IPS DF 4.7 (cell line): ENCODE measurements around the gene BCL10.
A peak's percentile ranks its signal among the peaks of the same experiment; 100 is the strongest.

ENCODE experiments used
- DNase-seq: peaks from one replicate; pipeline ENCODE4 v3.0.0-alpha.2; 2013; ENCODE audit warnings: low spot score; ENCODE audit errors: extremely low read depth

The BCL10 gene

DNA sequence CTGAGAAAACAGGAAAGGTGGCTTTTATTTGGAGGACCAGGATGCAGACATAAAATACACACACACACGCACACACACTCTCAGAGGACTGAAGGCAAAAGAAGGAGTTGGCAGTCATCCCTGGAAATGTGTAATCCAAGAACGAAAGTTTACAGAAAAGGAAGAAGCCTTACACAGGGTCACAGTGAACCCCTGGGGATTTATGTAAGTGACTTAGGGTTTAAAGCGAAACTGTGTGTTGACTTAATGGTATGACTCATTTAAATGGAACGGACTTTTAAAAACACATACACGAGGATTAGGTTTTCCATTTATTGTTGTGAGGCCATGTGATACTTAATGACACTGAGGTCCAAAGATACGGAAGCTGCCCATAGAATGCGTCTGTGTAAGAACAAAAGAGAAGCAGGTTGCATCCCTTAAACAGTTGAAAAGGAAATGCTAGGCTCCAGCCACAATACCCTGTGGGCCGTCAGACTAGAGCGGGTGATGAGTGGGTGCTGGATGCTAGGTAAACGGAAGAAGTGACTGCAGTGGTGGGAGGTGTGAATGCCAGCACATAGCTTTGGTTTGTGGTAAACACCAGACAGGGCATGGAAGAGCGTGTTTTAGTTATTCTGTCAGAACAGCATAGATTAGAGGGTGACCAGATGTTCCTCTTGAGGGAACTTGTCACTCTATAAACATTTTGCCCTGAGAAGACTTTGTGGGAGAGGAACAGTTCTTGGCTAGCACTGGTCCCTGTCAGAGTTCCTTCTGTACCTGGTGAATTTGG, 21.6 kb upstream of the BCL10 start:
- no peak for DNase-seq

DNA sequence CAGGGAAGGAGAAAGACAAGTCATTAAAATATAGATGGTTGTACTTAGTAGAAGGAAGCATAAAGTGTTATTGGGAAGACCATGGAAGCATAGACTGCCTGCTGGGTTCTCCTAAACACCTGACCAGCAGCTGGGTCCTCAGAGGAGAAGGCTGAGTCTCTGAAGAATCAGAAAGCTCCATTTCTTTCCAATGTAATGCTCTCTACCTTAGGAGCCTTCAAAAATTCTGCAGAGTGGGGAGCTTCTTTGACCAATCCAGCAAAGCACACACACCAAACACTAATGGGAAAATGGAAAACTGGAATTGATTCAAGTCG, 21.1 kb upstream of the BCL10 start:
- no peak for DNase-seq

DNA sequence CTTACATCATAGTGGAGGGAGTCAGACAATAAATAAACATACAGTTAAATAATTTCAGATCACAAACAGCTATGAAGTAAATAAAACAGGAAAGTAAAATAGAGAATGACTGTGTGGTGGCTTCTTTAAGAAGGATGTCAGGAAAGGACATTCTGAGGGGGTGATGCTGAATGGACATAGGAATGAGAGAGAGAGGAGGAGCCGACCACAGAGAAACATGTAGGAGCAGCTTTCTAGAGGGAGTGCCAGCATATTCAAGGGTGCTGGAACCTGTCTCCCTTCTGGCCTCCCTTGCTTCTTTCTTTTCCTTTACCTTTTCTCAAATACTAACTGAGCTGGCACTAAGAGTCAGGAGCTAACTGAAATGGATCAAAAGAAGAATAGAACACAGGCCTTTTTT, 20.5 kb upstream of the BCL10 start:
- DNase-seq = no peak

DNA sequence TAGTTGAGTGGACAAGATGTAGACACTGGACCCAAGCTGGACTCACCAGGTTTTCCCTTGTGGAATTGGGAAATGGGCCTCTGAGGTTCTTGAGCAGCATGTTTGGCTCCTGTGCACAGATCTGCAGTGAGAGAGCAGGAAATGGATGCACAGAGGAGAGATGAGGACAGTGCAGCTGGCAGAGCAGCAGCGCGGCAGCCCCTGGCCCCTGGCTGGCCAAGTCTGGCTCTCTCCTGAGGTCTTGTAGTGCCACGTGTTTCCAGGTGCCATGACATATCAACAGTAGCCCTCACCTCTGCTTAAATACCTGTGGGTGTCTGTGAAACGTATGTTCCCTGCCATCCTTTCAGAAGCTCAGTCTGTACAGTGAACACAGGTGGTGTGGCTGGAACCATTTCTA, 19.2 kb upstream of the BCL10 start:
- DNase-seq = no peak

- DNase-seq = no peak
These were observed 18.6 kb upstream of the BCL10 start for GRCh38 chr1:85295006-85295431.

GRCh38 chr1:85290826-85291225, 14.4 kb upstream of the BCL10 start:
- DNase-seq = no peak

- DNase-seq = no peak
These were observed 13.5 kb upstream of the BCL10 start for GRCh38 chr1:85289848-85290335.

- DNase-seq = no peak
These were observed 12.9 kb upstream of the BCL10 start for GRCh38 chr1:85289207-85289847.

DNA sequence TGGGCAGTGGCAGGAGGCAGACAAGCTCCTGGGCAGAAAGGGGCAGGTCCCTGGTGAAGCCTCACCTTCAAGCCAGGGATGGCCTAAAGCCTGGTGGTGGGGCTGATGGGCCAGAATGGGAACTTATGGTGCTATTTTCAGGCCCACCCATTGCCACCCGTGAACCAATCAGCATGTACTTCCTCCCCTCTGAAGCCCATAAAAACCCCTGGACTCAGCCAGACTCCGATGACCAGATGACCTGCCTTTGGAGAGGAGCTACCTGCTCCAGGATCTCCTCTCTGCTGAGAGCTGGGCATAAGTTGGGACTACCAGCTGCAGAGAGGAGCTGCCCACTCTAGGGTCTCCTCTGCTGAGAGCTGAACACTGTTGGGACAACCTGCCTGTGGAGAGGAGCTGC, 7.8 kb upstream of the BCL10 start:
- no peak for DNase-seq

GRCh38 chr1:85283475-85284199, 7.2 kb upstream of the BCL10 start:
- DNase-seq = no peak

- peak; percentile 49 for DNase-seq
These were observed 6.0 kb upstream of the BCL10 start for GRCh38 chr1:85282424-85282823.

DNA sequence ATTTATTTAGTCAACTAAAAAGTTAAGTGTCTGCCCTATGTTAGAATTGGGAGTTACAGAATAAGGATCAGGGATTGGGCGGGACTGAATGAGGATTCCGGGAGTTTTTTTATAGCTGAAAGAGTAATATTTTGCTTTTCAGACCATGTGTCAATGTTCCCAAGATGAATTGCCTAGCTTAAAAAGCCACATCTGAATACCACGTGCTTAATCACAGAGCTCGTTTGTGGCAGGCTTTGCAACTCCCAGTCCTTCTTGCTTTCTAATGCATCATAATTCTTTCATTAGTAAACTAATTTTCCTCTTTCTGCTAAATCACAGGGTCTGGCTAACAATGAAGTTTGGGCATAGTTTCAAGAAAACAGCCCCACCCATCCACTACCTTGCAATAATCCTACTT, 4.2 kb upstream of the BCL10 start:
- DNase-seq = no peak

DNA sequence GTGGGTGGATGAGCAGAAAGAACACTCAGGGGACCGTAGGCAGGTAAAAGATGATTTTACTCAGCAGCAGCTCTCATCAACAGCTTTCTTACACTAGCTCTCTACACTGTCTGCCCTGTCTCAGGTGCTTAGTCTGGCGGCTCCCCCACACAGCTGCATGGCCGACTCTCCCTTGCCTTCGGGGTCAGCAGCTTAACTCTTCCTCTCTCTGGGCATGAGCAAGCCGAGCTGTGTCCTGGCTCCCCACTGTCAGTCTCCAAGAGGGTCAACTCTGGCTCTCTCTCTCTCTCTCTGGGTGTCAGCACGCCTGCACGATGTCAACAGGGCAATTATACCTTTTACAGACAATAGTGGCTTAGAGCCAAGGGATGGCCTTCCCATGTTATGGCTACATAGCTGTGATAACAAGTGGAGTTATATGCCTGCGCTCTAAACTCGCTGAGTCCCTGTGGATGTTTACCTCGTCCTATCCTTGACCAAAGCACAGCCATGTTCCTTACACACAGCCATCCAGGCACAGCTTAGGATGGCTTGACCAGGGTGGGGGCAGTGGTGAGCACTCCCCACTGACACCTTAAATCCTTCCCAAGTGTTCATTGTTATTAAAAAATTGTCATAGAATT, 3.1 kb upstream of the BCL10 start:
- DNase-seq = no peak

- no peak for DNase-seq
These were observed 2.5 kb upstream of the BCL10 start for GRCh38 chr1:85278853-85279314.

- no peak for DNase-seq
These were observed 1.4 kb upstream of the BCL10 start for GRCh38 chr1:85277802-85278201.

GRCh38 chr1:85276978-85277639, 677 bp upstream of the BCL10 start:
- no peak for DNase-seq

GRCh38 chr1:85275701-85276214, 674 bp downstream of the BCL10 start:
- no peak for DNase-seq

DNA sequence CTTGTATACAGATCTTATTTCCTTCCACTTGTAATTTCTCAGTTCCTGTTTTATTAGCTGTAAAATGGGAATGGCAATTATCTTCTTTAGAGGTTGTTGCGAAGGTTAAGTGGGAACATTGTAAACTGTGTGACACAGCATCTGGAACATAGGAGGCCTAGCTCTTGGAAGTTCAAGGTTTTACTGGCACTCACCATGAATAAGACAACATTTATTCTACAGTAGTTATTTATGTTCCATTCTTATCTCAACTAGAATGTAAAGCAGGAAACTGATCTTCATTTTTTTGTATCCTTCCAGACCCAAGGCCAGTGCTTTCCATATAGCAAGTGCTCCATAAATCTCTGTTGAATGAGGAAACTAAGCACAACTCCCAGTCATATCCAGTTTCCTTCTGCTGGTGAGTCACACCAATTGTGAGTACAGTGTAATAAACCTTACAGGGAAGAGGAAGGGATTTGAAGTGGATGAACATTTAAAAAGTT, 1.4 kb downstream of the BCL10 start:
- no peak for DNase-seq

DNA sequence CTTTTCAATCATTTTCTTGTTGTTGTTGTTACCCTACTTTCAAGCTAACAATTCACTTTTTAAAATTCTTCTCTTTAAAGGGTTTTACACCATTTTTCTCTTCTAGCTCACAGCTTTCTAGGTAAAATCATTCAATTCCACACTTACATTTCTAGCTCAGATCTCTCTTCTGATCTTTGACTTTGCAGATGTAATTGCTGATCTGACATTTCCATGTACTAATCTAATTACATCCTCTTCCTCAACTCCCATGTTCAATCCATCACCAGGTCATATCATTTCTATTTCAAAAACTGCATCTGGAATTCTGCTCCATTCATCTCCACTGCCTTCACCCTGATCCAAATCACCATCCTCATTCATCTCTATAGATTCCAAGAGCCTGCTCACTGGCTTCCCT, 3.0 kb downstream of the BCL10 start:
- no peak for DNase-seq

DNA sequence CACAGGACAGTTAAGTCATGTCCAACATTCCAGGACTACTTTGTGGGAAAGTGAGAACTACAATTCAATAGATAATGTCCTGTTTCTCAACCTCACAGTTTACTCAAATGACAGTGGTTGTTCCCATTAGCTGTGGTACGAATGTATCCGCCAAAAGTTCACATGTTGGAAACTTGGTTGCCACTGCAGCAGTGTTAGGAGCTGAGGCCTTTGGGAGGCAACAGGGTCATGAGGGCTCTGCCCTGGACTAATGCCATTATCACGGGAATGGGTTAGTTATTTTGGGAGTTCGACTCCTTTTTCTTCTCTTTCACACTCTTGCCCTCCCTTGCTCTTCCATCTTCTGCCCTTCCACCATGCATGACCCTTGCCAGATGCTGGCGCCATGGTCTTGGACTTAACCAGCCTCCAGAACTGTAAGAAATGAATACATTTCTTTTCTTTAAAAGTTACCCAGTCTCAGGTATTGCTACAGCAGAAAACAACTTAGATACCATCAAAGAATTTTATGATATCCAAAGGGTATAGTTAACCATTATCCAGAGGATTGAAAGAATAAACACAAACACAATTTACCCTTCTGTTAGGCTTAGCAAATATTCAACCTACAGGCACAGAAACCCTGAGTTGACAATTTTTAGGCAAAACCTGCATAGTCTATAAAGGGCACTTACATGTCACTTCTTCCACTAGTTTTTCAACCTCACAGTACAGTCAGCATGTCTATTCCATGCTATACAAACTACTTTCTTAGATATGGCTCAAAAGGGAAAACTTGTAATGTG, 7.4 kb downstream of the BCL10 start:
- no peak for DNase-seq
